DMS79 (cell line): ENCODE data around the gene IHH.

Experiments used
- DNase-seq: peaks from one replicate; lab custom pipeline; 2025; lab: John Stamatoyannopoulos, UW

IHH gene

GRCh38 chr2:219073413-219074129 lies 12.8 kb upstream of the IHH start:
- DNase-seq, result no peak

GRCh38 chr2:219072741-219073250 lies 12.1 kb upstream of the IHH start:
- DNase-seq, result no peak

DNA sequence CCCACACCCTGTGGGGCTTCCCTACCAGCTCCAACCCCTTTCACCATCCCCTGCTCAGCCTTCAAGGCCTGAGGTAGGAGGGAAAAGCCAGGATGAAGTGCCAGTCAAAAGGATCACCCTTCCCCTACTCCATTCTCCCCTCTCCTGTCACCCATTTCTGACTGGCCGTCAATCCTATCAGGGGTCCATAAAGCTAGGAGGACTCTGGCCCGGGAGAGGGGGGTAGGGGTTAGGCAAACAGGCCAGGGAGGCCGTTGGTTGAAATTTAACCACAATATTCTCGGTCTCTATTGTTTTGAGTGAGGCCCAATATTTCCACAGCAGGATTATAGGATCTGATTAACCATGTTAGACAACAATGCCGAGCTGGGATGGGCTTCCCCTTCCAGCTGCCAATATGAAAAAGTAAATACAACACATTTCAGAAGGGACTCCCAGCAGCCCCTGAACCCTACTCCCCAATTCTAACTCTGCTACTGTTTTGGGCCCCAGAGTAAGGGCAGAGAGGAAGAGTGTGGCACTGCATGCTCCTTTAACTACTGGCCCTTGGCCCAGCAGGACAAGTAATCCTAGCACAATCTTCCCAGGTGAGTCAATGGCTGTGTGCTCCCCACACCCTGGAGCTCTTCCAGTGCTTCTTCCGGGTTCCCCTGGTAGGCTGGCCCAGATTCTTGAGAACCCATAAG lies 10.6 kb upstream of the IHH start:
- DNase-seq, result no peak

GRCh38 chr2:219065484-219065883 lies 4.8 kb upstream of the IHH start:
- DNase-seq, result no peak

- no peak for DNase-seq
These were observed 1.4 kb upstream of the IHH start for GRCh38 chr2:219062081-219062480.

DNA sequence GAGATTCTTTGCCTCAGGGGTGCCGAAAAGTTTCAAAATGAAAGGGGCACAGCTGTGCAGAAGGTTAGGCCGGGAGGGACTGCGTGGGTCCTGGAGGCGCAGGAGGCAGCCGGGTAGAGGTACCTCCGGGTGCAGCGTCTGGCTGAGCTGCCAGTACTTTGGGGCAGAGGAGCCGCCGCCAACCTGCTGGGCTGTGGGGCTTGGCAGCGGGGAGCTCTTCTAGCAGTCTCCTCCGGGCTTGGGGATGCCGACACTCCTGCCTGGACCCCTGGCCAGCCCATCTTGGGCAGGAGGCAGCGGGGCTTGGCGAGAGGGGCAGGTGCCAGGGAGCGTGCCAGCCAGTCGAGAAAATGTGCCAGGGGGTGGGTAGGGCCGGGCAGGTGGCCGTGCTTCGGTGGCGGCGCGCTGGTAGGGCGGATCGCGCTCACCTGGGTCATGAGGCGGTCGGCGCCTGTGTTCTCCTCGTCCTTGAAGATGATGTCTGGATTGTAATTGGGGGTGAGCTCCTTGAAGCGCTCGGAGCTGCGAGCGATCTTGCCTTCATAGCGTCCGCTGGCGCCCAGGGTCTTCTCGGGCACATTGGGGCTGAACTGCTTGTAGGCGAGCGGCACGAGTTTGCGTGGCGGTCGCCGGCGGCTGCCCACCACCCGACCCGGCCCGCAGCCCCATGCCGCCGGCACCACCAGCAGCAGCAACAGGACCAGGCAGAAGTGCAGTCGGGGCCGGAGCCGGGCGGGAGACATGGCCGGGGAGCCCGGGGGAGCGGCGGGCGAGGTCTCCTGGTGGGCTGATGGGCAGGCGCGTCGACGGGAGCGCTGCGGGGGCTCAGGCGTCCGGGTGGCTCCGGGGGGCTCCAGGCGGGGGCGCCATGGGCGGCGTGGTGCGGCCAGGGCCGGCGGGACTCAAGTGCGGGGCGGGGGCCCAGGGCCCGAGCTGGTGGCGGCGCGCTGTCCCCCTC lies 717 bp downstream of the IHH start:
- DNase-seq, result peak; percentile 9

- no peak for DNase-seq
These were observed 1.4 kb downstream of the IHH start for GRCh38 chr2:219059375-219059724.

DNA sequence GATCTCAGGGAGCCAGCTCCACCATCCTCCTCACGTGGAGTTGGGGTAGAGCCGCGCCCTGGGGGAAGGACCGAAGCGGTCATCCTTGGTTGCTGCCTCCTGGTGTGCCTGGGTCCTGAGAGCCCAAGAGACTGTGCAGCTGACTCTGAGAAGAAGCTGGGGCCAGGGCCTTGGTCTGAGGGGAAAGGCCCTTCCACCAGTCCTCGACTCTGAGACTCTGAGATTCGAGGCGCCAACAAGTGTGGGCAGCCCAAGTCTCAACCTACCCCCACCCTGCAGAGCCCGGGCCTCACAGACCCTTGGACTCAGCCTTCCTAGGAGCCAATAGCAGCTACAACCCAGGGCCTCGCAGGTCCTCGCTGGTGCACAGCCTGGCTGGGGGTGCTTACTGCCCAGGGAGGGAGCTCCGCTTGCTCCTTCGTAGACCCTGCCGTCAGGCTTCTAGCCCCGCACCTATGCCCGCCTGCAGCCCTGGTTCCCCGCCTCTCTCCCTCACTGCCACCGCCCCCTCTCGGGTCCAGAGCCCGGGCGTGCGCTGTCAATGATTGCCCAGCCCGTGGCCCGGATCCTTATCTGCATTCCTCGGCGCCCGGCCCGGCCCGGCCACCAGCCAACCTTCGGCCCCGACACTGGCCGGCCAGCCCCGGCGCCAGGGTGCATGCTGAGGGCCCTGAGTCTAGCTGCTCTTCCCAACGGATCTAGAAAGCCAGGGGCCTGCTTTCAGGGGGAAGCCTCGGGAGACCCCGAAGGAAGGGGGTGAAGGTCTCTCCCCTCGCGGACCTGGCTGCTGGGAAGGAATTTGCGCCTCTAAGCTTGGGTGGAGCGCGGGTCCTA lies 2.0 kb downstream of the IHH start:
- no peak for DNase-seq

GRCh38 chr2:219057709-219058540 lies 2.8 kb downstream of the IHH start:
- DNase-seq, result peak; percentile 40

DNA sequence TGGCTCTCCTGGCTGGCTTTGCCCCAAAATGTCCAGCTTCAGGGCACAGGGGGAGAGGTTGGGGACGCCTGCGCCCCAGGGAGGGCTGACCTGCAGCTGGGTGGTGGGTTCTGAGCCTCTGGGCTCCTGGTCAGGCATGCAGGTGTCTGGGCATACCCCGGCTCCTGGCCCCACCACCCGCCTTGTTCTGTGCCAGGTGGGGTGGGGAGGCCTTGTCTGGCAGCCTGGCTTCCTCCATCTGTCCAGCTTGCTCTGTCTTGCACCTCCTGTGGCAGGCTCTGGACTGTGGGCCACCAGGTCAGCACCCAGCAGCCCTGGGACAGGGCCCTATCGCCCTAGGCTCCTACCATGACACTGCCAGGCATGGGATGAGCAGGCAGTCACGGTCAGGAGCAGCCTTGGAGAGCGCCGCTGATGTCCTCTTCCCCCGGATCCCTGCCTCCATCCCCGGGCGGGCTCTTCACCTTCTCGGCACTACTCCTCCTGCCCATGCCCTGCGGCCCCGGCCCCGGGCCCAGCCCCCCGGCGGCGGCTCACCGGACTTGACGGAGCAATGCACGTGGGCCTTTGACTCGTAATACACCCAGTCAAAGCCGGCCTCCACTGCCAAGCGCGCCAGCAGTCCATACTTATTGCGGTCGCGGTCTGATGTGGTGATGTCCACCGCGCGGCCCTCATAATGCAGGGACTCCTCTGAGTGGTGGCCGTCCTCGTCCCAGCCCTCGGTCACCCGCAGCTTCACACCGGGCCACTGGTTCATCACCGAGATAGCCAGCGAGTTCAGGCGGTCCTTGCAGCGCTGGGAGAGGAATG lies 3.6 kb downstream of the IHH start:
- no peak for DNase-seq

DNA sequence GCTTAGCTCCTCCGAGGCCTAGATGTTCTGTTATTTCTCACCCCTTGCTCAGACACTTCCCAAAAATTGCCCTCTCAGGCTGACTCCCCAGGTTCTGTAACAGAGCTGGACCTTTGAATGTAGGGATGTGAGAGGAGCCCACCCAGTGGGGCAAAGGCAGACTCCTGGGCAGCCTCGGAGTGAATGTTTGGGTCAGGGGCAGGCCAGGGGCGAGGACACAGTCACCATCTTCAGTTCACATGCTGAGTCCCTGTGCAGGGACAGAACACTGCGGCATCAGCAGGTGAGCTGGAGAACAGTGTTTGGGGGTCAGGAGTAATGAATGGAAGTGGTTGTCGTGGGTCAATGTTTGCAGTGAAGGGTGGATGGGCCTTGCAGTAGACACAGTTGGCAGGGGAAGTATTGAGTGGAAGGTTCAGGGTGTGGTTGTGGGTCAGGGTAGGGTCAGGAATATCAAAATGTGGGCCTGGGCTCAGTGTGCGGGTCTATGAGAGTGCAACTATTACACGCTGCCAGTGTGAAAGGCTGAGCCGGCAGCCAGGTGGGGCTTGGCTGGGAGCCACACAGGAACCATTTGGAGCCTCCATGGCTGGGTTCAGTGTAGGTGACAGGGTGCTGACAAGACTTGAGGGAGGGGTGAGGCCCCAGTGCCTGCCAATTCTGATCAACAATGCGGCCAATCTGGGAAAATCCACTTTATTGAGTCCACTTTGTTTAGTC lies 4.4 kb downstream of the IHH start:
- no peak for DNase-seq

DNA sequence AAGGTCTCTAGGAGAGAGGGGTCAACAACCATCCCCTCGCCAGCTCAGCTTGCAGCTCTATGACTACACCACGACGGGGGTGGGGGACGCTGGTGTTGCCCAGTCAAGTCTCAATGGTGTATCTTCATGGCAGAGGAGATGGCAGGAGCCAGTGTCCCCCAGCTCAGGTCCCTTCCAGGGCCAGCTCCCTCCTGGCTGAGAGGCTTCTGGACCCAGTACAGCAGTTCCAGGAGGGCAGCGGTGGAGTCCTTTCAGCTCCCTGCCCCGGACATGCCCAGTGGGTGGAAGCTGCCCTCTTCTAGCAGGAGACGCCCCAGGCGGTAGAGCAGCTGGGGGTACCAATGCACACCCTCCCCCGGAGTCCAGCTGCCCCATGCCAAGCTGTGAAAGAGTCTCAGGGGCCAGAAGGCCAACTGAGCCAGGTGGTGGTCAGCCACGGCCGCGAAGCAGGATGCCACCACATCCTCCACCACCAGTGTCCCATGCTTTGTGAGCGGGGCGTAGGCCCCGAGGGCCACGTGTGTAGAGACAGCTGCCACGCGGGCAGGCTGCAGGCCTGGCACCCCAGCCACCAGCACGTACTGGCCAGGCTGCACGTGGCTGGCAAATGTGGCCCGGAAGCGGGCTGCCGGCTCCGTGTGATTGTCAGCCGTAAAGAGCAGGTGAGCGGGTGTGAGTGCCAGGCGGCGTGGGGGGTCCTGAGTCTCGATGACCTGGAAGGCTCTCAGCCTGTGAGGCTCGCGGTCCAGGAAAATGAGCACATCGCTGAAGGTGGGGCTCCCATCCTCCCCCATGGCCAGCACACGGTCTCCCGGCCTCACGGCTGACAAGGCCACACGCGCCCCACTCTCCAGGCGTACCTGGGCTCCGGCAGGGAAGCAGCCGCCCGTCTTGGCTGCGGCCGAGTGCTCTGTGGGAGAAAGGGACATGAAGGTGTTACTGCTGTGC lies 5.5 kb downstream of the IHH start:
- no peak for DNase-seq

GRCh38 chr2:219049282-219049681 lies 11.4 kb downstream of the IHH start:
- DNase-seq, result no peak

DNA sequence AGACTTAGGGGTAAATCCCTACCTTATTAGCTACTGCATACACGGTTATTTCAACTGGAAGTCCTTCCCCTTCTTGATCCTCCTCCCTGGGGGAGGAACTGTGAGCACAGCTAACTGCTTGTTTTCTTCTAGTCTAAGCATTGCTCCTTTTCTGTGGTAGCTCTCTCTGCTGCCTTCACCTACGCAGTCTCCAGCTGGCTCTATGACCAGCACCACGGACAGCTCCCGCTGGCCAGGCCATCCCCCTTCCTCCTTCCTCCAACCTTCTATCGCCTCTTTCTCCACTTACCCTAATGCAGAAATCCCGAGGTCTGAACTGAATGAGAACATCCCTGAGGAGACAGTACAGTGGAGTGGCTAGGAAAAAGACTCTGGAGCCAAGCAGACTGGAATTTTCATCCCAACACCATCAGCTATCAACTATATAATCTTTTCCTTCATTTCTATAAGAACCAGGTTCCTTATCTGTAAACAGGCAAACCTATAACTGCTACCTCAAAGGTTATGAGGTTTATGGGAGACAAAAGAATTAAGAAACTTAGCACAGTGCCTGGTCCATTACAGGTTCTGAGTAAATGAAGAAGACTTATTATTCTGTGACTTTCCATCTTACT lies 14.7 kb downstream of the IHH start:
- no peak for DNase-seq

DNA sequence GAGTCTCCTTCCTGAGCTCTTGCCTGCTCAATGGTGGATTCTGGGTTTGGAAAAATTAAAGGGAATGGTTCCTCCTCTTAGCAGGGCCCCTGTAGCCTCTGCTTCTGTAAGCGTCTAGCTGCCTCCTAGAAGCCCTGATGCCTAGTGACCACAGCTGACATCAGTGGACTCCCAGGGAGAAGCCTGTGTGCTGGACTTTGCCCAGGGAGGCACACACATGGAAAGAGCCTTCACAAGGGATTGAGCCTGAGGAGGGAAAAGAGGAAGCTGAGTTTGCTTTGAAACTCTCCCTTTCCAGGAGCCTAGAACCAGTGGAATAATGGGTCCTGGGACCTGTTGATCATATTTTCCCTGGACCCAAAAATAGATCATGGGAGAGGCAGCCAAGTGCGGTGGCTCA lies 18.0 kb downstream of the IHH start:
- DNase-seq, result no peak

DNA sequence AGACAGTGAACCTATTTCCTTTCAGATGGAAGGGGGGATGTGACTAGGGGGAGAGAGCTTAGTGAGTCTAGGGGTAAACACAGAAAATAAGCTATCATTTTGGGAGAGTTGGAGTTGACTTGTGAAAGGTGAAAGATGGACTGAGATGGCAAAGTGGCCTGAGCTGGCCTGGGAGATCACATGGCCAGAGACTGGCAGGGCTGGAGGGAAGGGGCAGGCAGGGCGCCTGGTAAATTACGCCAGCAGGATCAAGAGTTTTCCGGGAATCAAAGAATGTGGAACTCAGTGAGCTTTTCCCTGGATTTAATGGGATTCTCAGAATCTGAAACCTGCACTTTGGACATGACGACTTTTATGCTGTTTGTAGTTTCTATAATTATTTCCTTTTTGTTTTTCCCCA lies 18.6 kb downstream of the IHH start:
- no peak for DNase-seq

DNA sequence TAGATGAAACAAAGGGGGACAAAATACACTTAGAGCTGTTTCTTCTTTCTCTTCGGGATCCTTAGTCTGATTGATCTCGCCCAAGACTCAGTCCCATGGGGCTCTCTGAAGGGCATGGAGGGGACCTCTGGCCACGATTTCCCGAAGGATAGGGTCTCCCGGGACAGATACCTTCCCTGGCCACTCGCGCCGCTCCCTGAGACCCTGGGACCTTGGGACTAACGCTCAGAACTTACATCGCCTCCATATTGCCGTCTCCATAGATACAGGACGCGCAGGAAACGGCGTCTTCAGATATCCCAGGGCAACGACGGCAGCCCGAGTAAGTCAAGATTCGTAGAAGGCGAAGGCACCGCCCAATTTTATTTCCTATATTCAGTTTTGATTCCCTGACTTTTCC lies 19.5 kb downstream of the IHH start, which contains the start of gene CFAP65:
TSS of gene CFAP65 (minus strand) at position 265 of the 400 bp plus-strand sequence. CDS start 2,468 bp downstream, outside the sequence.
- DNase-seq, result peak; percentile 14
